Epithelial cell of esophagus (primary cell): Measurements from ENCODE around the gene GBP5.
"Not testable (repeated sequence)": the region's sequence is repeated elsewhere in the genome, so short reads cannot be mapped to it uniquely, and the experiment has no call there.

Experiments used
- DNase-seq: peaks from one replicate; pipeline ENCODE4 v3.0.0; 2010; ENCODE audit warnings: low read depth
- H3K4me3 ChIP-seq: 2 replicates; pipeline ENCODE4 v1.5.1; 2011; ENCODE audit warnings: mild to moderate bottlenecking, low read length, control low read depth
- CTCF ChIP-seq: IDR thresholded peaks from 2 replicates; pipeline ENCODE4 v1.5.1; 2011; ENCODE audit warnings: low read depth, mild to moderate bottlenecking, low read length, control low read depth, inconsistent platforms; ENCODE audit not compliant: insufficient read depth; ENCODE audit errors: missing control alignments

GBP5 gene

DNA sequence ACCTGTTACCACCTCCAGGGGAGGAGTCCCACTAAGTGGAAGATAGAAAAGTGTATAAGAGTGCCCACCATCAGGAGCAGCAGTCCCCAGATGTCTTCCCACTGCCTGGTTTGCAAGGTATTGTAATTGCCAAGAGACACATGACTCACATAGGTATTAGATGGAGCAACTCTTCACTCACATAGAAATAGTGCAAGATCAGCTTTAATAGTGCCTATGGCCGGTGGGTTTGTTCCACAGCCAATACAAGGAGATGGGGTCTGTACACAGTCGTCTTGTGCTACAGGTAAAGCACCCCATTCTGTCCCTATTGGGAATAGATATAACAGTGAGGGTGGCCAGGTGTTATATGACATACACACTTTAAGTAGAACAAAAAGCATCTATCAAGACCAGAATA lies 18.6 kb upstream of the GBP5 start:
- H3K4me3 ChIP-seq, result no peak overlapping the region
- TF ChIP-seq CTCF, result no peak
- DNase-seq, result peak; percentile 27

DNA sequence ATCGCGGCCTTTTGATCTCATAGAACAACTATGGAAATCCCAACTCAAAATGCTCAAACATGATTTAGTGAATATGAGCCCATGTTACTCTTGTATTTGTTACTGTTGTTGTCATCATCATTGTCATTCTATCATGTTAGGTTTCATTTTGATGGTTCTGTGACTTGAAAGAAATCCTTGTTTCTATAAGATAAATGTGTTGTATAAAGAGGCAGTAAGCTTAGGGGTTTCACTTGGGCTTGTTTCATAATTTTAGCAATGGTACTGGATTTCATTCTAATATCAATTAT lies 15.3 kb upstream of the GBP5 start:
- H3K4me3 ChIP-seq, result no peak overlapping the region
- no peak for DNase-seq
- TF ChIP-seq CTCF, result no peak

DNA sequence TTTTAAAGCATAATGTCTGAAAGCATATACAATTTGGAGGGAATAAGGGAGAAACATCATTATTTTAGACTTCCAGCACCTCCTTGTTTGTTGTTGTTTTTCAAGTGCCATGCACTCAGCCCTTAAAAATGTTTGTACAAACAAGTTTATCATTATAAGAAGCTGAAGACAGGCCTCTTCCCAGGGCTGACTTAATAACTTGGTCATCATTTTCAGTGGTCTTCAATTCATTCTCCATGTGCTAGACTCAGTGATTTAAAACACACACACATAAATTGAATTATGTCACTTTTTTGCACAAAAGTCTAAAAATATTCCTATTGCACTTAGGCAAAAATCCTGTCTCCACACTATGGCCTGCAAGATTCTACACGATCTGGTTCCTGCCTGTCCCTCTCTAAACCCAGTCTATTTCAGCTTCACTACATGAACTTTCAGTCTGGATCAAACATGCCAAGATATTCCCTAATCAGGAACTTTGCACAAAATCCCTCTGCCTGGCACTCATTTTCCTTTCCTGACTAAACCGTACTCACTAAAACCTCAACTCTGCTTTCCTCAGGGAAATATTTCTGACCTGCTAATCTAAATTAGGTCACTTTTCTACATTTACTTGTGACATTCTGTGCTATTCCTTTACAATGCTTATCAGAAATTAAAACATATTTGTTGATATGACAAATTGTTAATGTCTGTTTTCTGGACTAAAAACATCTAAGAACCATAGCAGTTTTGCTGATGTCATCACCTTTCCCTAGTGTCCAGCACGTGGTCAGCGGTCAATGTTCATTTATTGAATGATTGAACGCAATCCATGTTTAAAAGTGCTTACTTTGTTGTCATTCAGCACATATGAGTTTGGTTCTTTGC lies 14.8 kb upstream of the GBP5 start:
- H3K4me3 ChIP-seq, result no peak overlapping the region
- no peak for DNase-seq
- no peak for TF ChIP-seq CTCF

- no peak for TF ChIP-seq CTCF
- H3K4me3 ChIP-seq, result no peak overlapping the region
- no peak for DNase-seq
Measured at GRCh38 chr1:89286549-89287180, 14.0 kb upstream of the GBP5 start.

GRCh38 chr1:89285745-89286380 lies 13.2 kb upstream of the GBP5 start:
- TF ChIP-seq CTCF, result no peak
- H3K4me3 ChIP-seq, result no peak overlapping the region
- DNase-seq, result no peak

GRCh38 chr1:89284078-89284763 lies 11.6 kb upstream of the GBP5 start:
- not testable (repeated sequence) for H3K4me3 ChIP-seq, DNase-seq

DNA sequence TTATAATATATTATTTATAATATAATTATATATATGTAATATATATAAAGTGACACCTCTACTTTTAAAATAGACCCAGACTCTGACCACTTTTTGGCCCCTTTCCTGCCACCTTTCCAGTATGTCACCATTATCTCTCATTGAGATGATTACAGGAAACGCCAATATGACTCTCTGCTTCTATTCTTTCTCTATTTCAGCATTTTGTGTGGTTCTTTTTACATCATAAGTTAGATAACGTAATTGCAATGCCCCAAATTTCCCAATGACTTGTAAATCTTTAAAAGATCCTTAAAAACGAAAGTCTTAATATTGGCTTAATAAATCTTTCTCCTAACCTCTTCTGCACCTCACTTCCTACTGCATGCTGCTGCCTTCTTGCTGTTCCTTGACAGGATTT lies 8.1 kb upstream of the GBP5 start:
- no peak overlapping the region for H3K4me3 ChIP-seq
- TF ChIP-seq CTCF, result no peak
- DNase-seq, result no peak
